Stimulated activated CD4-positive, alpha-beta T cell treated with anti-CD3 and anti-CD28 coated beads, Interleukin-4, amount 100 ng/mL, for 24 hours (primary cell): ENCODE measurements around the gene DNM3.

Experiments used
- DNase-seq: peaks from one replicate; pipeline ENCODE4 v3.0.0-alpha.2; 2020

The DNM3 gene

DNA sequence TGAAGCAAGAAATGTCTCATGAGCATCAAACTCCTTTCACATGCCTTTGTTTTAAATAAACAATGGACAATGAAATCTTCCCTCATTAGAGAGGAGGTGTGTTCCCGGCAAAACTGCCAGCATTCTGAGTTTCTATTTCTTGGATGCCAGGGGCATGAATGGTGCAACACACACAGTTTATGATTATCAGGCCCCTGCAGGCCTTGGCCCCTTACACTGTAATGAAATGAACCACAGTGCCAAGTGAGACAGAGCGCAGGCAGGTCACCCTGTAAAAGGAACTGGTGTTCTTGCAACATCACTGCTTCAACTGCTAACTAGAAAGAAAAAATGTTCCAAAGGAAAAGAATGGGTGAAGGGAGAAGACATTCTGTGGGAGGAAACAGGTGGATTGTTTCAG lies 606.3 kb downstream of the DNM3 start:
- no peak for DNase-seq

DNA sequence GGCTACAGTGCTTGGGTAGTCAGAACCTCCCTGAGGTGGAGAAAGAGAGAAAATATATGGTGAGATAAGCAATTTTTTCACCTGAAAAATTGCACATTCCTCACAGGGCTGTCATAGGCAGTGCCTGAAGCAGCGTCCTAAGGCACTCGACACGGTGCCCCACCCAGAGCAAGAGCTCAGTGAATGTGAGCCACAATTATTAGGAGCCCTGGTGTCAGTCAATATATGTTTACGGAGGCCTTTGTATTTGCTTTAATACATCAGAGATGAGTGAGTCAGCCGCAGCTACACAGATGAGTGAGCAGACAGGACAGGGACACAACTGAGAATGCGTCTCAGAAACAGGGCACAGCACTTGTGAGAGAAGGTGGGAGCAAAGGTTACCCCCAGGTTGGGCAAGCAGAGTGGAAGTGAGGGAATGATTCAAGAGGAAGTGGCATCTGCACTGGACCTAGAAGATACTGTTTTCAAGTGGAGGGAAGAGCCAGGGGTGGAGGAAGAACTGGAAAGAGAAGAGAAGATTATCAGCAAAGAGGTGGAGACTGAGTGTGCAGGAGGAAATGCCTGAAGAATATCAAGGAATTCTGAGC lies 607.8 kb downstream of the DNM3 start:
- no peak for DNase-seq

DNA sequence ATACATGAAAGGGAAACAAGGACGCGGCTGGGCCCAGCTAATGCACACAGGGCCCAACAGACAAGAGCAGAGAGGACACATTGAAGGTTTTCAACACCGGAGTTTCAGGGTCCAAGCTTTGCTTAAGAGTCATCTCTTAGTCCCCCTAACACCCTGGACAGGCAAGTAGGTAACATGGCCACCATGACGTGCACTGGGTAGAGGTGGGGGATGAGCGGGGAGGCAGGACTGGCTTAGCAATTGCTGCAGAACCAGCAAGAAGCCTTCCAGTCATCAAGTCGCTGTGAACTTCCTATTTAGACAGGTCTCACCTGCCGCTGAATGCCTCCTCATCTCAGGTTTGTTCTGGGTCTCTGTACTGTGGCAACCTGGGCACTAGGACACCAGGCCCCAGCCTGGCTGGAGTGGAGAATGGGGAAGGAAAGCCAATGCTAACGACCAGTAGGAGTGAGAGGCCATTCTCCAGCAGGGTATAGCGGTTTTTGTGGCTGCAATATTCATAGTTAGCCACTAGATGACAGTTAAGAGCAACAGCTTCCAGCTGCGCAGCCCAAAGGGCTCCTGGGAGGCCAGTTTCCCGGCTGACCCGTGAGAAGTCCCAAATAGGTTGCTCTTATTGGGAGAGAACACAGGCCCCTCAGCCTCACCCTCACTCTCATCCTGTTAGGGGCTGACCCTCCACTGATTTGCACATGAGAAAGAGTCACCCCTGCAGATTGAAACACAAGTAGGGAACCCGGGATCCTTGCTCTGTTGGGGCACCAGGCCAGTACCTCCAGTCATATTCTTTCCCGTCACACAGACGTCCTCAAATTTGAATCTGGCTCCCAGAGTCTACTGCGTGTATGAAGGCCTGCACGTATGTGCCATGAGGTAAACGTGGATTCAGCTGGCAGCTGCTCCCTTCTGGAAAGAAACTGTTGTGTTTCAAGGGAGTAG lies 608.6 kb downstream of the DNM3 start:
- DNase-seq, result peak; percentile 24

DNA sequence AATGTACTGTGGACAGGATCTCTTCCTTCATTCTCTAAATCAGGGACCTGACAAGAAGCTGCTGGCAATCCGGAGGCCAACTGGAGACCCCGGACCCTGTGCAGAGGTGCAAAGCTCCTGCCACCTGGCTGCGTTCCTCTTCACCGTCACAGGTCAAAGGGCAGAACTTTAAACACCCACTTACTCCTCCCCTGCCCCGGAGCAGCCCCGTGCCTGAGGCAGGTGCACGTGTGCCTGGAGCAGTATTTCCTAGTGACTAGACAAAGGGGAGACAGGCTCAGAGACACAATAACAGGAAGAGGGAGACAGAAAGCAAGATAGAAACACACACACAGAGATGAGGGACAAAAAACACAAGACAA lies 609.2 kb downstream of the DNM3 start:
- DNase-seq, result no peak

DNA sequence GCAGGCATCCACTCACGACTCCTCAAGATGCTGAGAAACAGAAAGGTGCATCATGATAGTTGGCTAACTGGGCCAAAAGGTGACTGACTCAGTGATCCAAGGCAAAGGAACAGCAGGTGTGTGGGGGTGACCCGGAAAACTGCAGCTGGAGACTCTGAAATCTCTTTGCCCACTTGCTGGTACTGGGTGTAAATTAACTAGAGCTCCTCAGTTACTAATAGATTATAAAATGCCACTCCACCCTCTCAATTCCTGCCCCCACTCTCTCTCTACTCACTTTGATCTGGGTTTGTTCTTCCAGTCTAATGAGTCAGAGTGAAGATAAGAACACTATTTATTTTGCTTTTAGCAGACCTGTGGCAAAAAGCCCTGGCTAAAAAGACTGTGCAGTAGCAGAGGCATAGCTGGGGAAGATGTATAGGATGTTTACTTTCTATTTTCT lies 609.7 kb downstream of the DNM3 start:
- no peak for DNase-seq

DNA sequence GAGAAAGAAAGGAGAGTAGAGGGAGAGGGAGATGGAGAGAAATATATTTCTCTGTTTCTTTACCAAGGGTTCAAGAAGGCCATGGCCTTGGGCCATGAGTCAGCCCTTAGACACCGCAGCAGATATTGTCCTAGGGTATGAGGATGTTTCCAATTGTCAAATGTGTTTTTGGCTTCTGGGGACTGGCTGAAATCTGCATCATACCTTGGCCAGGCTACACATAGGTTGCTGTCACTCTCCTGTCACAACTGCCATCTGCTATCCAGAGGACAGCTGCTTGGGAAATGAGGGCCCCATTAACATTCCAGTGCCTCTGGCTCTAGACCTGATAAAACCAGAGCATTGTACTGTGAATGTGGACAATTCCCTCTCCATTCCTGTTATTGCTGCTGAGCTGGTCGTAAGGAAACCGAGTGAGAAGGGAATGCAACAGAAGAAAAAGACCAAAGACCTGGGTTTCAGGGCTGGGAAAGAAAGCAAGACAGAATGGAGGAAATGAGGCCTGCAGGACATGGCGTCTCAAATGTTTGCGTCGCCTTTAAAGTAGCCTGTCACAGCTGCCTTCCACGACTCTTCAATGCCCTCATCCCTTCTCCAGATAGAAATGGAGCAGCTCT lies 611.3 kb downstream of the DNM3 start:
- no peak for DNase-seq

DNA sequence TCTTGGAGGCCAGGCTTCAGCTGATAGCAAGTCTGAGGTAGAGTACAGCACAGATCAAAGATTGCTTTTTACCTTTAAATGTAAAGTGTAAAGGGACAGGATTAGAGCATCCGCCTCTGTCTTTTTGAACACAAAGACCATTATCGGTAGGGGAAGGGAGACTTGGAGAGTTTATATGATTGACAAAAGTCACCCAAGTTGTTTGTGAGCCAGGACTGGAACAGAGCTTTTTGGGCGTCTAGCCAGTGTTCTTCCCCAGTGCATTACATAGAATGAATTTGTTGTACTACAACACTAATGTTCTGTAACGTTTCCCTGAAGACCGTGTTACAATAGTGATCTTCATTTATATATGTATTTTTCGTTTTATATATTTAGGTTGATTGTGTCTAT lies 611.9 kb downstream of the DNM3 start:
- no peak for DNase-seq

DNA sequence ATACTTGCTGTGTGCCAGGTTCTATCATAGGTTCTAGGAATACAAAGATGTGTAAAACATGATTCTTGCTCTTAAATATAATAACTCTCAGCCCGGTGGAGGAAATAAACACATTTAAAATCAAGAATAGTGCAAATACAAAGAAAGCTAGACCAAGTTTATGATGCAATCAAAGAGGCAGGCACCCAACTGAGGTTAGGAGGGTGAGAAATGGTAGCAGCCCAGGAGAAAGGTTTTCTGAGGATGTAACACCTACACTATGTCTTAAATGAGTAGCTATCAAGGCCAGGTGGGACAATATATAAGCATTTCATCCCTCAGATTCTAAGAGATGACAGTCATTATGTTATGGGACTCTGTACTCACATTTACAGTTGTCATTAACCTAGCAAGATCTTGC lies 612.3 kb downstream of the DNM3 start:
- DNase-seq, result no peak

DNA sequence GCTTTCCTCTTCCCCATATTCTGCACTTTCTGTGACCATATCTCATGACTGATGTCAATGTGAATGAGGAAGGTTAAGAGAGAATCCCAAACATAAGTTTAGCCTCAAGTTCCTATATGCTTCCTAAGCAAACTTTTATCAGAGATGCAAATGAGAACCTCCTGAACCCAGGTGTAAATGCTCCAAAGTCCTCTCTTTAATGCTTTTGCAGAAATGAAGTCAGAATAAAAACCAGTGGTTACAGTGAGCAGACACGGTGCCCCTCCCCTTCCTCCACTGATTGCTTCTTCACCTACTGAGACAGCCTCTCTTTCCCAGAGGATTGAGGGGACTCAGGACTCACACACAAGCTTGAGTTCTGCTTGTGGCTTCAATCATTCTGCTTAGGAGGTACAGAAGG lies 614.2 kb downstream of the DNM3 start:
- DNase-seq, result no peak

DNA sequence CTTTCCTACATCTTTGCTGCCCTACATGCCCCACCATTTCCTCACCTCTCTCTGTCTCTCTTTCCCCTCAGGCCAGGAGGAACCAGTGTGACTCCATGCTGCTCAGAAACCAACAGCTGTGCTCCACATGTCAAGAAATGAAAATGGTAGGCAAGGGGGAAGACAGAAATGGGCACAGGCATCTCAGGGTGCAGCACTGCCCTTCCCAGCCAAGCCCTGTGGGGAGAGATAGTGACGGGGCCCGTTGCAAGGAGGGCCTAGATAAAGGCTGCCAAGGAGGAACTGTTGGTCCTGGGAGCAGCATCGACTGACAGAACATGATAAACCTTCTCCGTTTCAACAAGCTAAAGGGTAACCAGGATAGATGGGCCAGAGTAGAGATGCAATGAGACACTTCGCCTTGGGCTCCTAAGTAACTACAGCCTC lies 615.1 kb downstream of the DNM3 start:
- no peak for DNase-seq

DNA sequence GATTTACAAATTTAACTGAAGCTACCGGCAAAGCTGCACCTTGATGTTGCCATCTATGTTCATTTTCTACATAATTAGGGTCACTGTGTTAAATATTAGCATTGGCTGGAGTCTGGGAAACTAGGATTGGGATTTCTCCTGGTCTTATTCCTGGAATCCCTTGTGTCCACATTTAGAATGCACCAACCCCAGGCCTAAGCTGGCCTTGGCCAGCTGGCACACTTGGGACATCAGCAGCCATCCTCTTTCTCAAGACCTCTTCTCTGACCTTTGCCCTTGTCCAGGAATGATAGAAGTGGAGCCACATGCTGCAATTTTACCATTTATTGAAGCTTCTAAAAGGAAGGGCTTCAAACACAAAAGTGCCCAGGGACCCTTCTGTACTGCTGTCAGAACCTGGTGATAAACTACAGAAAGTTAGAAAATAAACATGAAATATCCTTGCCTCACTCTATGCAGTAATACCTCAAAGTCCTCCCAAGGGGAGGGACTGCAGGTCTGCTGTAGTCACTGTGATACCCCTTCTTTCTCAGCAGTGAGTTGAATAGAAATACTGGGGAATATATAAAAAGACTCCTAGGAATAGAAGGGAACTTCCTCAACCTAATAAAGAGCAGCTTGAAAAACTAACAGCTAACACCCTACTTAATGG lies 616.3 kb downstream of the DNM3 start:
- DNase-seq, result no peak

DNA sequence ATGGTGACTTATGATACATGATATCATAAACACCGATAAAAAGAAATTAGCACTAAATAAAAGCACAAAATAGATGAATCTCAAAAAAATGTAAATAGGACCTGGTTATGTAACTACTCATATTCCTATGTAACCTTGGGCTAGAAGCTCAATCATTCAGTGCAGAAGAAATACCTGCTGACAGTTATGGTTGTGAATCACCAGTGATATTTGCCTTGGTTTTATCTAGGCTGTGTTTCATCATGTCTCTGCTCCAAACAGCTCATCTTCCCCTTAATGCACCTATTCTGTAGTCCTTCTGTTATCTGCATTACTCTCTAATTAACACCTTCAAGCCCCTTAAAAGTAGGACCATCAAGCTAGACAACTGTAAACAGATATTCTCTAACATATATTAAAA lies 618.9 kb downstream of the DNM3 start:
- DNase-seq, result no peak

DNA sequence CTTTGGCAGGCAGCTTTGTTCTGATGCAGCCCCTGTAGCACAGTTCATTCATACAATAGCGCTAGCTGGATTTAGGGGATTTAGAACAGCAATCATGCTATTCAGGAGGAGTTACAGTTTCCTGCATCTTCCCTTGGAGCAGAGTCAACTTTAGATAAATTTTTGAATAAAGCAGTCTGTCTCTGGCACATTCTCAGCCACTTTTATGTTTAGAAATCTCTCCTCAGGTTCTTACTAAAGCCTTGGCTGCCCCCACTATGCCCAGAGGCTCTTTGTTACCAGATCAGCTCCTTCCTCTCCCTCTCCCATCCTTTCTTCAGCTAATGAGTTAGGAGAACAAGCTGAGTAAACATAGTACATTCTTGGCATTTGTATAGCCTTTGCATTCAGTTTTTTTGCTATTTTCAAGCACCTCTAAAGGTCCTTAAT lies 619.6 kb downstream of the DNM3 start:
- no peak for DNase-seq
